RWPE1 (cell line): Measurements from ENCODE around the gene MARCHF2.

Source experiments
- CTCF ChIA-PET: fragments of 350-600 bp; sonication (Branson Sonifier 250); formaldehyde crosslinking; extraction: SDS; loops from one replicate; lab custom pipeline; 2021; lab: Yijun Ruan, JAX
- POLR2A ChIA-PET: fragments of 400-600 bp; formaldehyde crosslinking; extraction: SDS; loops from one replicate; lab custom pipeline; 2020; ENCODE audit warnings: antibody characterized with exemption; ENCODE audit not compliant: low non-redundant PET; lab: Yijun Ruan, JAX
- DNase-seq: peaks from one replicate; pipeline ENCODE4 v3.0.0; 2012; ENCODE audit warnings: low spot score
- H3K27ac ChIP-seq: fragments of 450-650 bp; 2 replicates; pipeline ENCODE4 v1.5.1; 2017
- CTCF ChIP-seq: fragments of 450-650 bp; conservative IDR thresholded peaks from 2 replicates; pipeline ENCODE4 v1.5.1; 2017; ENCODE audit warnings: low read depth, mild to moderate bottlenecking

Gene MARCHF2

DNA sequence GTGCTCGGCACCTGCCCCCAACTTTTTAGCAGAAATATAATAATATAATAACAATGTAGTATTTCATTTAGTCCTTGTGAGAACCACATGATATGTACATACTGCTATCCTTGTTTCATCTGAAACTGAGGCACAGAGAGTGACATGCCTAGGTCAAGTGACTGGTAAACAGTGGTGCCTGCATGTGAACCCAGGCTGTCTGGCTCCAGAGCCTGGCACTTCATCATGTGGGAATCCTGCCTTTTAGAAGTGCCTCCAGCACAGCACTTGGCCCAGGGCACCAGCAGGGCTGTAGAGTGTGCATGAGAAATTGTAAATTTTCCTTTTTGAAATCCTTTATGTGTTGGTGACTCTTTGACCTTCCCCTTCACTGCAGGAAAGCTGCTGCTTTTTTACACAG is 61.9 kb downstream of the MARCHF2 start:
- no peak overlapping the region for H3K27ac ChIP-seq
- POLR2A ChIA-PET: no interaction called here
- no peak for DNase-seq
- no peak for TF ChIP-seq CTCF
- CTCF ChIA-PET: no interaction called here

DNA sequence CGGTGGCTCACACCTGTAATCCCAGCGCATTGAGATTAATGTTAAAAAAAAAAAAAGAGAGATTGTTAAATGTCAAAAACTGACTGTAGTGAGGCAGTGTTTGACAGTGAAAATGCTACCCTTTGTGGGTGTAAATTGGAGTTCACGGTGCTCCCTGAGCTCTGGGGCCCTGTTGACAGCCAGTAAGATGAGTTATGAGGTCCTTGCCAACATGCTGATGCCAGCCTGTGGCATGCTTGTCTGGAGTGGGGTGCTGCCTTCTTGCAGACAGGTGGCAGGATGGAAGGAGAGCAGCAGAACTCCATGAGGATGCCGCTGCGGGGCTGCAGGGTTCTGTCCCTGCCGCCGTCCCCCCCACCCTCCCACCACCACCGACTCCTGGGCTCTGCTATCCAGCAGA is 63.4 kb downstream of the MARCHF2 start:
- ChIA-PET CTCF (interaction anchor here (0.7 kb wide), 1 partner anchor 16 kb away, joined by 3 read pairs; no protein-coding TSS in a partner anchor), POLR2A (no interaction called here)
- DNase-seq: no peak
- no peak overlapping the region for H3K27ac ChIP-seq
- no peak for TF ChIP-seq CTCF

DNA sequence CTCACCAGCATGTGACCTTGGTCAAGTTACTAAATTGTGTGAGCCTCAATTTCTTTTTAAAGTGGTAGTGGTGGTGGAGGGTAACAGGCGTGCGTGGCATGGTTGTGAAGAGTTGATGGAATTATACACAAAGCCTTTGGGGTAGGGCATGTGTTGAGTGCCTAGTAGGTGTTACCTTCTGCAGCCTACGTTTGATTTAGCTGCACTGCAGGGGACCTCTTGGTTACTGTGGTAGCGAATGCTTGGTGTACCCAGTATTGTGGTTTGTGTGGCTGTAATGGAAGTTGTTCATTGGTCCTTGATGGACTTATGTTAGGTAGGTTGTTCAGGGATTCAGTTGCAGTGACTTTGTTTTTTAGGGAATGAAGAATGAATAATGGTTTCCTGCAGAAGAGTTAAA is 64.8 kb downstream of the MARCHF2 start:
- CTCF ChIA-PET: no interaction called here
- TF ChIP-seq CTCF: no peak
- POLR2A ChIA-PET: no interaction called here
- no peak for DNase-seq
- no peak overlapping the region for H3K27ac ChIP-seq

DNA sequence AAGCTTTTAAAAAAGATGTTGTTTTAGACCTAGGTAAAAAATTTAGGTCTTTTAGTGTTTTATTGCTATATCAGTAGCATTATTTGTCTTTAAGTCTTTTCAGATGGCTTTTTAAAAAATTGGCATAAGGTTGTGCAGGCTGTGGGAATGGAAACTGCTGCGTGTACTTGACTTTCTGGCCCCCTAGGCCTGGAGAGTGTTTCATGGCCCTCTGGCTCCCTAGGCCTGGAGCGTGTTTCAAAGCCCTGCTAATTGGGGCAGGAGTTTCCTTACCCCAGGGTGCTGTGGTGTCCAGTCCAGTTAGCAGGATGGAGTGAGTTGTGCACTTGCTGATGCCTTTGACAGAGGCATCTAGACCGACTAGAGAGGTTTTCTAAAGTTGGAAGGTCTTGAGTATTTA is 65.5 kb downstream of the MARCHF2 start:
- peak overlapping the region; percentile 4; the same call in 1 of the 2 replicates for H3K27ac ChIP-seq
- no peak for DNase-seq
- no peak for TF ChIP-seq CTCF
- CTCF ChIA-PET: interaction anchor here (0.6 kb wide), 1 partner anchor 12 kb away, joined by 3 read pairs; no protein-coding TSS in a partner anchor
- POLR2A ChIA-PET: no interaction called here

DNA sequence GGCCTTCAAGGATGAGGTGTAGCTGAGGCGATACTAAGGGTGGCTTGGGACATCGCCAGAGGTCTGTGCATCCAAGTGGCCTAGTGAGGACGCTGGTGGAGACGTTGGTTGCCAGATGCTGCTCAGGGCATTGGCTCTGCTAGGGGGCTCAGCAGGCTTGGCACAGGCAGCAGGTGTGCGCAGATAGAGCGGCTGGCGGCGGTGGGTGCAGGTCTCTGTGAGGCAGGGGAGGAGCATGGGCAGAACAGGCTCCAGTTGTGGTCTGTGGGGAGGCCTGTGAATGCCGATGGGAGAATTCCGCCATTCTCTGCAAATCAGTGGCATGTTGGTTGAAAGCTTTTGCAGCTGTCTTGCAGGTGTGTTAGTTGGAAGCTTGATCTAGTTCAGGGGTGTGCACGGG is 68.1 kb downstream of the MARCHF2 start:
- no peak for TF ChIP-seq CTCF
- peak overlapping the region; percentile 64 for H3K27ac ChIP-seq
- POLR2A ChIA-PET: no interaction called here
- no peak for DNase-seq
- CTCF ChIA-PET: interaction anchor here (0.7 to 1.4 kb wide), 3 partner anchors 10 to 128 kb away, joined by 3 to 5 read pairs (median 3); no protein-coding TSS in a partner anchor

DNA sequence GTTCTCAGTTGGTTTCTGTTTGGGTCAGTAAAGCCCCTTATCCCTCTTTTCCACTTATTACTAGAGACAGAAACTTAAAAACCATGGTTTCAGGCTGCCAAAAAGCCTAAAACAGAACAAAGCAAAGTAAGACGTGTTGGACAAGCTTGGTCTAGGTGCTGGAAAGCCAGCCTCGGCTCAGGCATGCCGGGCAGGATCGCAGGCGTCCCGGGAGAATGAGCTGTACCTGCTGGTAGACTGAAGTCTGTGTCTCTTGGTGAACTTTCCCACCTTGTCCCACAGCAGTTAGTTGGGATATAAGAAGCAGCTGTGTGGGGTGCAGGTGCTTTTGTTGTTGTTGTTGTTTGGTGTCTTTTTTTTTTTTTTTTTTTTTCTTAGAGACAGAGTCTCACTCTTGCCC is 68.5 kb downstream of the MARCHF2 start:
- CTCF ChIA-PET: interaction anchor here (1.2 to 1.4 kb wide), 2 partner anchors 36 to 128 kb away, joined by 3 to 5 read pairs; no protein-coding TSS in a partner anchor
- DNase-seq: no peak
- peak overlapping the region; percentile 64 for H3K27ac ChIP-seq
- POLR2A ChIA-PET: no interaction called here
- TF ChIP-seq CTCF: no peak

DNA sequence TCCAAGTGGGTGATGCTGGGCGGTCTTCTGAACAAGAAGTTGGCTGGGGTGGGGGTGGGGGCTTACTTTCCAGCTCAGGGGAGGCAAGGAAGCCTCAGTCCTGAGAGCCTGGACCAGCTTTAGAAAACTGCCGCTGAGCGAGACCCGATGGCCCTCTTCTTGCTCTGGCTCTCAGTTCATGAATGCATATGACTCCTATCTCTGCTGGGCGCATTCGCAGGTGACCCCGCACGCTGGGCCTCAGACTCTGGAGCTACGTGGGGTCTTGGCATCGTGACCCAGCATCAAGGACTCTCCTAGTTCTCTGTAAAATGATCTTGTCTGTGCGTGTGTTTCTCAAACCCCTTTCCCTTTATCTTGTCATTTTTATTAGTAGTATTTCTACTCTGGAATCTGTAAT is 69.6 kb downstream of the MARCHF2 start:
- POLR2A ChIA-PET: interaction anchor here (0.5 to 1.2 kb wide), 2 partner anchors 8 to 38 kb away, joined by 4 to 5 read pairs; partner anchors contain the start of gene HNRNPM
- no peak for TF ChIP-seq CTCF
- CTCF ChIA-PET: no interaction called here
- peak overlapping the region; percentile 64; the same call in 1 of the 2 replicates for H3K27ac ChIP-seq
- DNase-seq: no peak
